Ovary (tissue), 3 donors: Measurements from ENCODE around the gene ZRANB2.

ENCODE experiments used
- CTCF ChIP-seq, 3 donors: fragments of 450-650 bp in 2 of 3; fragments of 200-600 bp in 1 of 3; IDR thresholded peaks; one replicate each; pipeline versions ENCODE4 v1.5.1 to v1.8.0; 2016 to 2022; ENCODE audit warnings: antibody characterized with exemption in 3 of 3, mild to moderate bottlenecking in 1 of 3
- EP300 ChIP-seq: sonication (generic); formaldehyde crosslinking; IDR thresholded peaks from one replicate; pipeline ENCODE4 v1.6.1; 2017; ENCODE audit warnings: antibody characterized with exemption
- donor health status: DM: no; HTN: no; CAD: no.

DNA sequence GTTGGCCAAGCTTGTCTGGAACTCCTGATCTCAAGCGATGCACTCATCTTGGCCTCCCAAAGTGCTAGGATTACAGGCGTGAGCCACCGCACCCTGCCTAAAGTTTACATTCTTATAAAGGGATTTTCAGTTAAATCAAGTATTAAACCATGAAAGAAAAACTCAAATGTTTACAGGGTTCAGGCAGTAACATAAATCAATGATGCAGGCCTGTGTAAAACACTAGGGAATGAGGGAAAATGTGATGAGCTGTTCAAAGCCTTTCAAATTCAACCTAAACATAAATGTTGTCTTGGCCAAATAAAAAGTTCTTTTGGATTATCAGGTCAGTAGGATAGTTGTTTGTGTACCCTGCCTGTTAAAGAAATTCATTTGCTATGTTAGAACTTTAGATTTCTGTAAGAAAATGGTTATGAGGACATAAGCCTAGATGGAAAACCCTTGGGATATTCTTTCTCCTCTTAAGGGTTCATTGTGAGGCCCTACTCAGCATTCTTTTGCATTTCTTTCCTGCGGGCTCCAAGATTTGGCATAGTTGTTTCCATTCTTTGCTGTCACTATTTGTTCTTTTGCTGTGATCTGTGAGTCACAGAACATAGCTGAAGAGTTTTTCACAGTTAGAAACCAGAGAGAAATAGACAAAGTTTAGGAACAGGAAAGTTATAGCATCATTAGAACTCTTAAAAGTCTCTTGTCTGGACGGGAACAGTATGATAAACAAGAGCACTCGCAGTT is 8.9 kb upstream of the ZRANB2 start:
- no peak for TF ChIP-seq CTCF (IDR thresholded peaks at IDR 0.05)
- TF ChIP-seq EP300: no peak
